Renal cortical epithelial cell (primary cell): Measurements from ENCODE around the gene SEMG1. TPM values are rescaled to one million over a fixed set of nuclear protein-coding genes. Genes with fewer than 3 reads are reported as not detected.

Experiments used
- DNase-seq: peaks from one replicate; pipeline ENCODE4 v3.0.0-alpha.2; 2011; ENCODE audit warnings: low read depth
- total RNA-seq: library from RNA; depleted of rRNA; stranded (reverse); fragments of >200 nt; gene quantifications from 2 replicates; pipeline ENCODE4 v1.2.3, GENCODE V29; 2014

SEMG1 gene
- total RNA-seq, 1 donor from 2014 or later: not detected

DNA sequence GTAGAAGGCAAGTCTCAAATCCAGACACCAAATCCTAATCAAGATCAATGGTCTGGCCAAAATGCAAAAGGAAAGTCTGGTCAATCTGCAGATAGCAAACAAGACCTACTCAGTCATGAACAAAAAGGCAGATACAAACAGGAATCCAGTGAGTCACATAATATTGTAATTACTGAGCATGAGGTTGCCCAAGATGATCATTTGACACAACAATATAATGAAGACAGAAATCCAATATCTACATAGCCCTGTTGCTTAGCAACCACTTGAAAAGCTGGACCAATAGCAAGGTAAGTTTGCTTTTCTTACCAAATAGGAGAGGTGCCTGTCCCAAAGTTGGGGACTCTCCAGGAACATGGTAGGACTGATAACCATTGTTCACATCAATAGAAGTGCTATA is 16.3 kb downstream of the SEMG1 start:
- no peak for DNase-seq

DNA sequence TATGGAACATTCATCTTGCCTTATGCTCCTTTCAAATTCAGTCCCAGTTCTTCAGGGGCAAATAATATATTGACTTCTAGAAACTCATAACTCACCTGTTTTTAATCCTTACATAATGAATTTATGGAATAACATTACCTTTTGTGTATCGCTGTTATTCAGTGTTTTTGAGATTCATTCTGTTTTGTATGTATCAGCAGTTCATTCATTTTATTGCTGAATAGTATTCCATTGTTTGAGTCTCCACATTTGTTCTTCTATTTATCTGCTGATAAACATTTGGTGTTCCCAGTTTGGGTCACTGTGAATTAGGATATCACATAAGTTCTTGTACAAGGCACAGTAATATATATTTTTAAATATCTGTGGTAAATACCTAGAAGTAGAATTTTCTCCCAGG is 19.5 kb downstream of the SEMG1 start:
- no peak for DNase-seq

DNA sequence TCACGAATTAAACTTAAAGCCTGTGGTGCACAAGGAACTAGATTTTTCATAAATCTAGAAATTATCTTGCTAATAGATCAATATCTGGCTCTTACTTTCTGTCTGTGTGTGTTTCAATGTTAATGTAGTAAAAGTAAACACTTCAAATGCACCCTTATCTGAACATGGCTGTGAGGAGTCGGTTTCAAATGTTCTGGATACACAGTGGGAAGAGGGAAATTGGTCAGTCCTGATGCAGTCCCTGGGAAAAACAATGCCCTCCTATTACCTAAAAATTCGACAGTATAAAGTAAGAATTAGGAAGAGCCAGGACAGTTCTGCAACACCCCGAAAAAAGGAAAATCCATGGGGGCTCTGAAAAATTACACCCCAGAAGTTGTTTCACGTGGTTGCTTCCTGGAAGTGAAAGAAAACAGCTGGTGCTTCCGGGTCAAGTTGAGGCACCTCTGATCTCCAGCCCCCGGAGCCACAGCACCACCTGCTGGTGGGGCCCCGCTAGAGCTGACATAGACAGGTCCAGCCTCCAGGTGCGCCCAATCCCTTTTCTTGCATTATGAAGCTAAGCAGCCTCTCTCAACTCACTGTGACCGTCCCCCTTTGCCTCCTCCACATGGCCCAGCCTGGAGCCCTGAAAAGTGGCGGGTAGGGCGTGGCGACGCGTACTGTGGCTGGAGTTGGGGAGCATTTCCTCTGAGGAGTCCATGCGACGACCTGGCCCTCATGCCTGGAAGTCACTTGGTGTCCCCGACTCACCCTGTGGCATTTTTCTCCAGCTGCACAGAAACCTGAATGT is 22.6 kb downstream of the SEMG1 start:
- DNase-seq: no peak

DNA sequence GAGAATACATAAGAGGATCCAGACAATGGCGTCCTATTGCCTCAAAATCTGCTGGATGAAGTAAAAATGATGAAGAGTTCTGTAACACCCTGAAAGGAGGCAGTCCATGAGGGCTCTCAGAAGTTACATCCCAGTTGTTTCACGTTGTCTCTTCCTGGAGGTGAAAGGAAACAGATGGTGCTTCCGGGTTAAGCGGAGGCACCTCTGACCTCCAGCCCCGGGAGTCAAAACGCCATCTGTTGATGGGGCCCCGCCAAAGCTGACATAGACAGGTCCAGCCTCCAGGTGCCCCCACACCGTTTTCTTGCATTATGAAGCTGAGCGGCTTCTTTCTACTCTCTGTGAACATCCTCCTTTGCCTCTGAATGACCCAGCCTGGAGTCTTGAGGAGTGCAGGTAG is 23.8 kb downstream of the SEMG1 start:
- no peak for DNase-seq

DNA sequence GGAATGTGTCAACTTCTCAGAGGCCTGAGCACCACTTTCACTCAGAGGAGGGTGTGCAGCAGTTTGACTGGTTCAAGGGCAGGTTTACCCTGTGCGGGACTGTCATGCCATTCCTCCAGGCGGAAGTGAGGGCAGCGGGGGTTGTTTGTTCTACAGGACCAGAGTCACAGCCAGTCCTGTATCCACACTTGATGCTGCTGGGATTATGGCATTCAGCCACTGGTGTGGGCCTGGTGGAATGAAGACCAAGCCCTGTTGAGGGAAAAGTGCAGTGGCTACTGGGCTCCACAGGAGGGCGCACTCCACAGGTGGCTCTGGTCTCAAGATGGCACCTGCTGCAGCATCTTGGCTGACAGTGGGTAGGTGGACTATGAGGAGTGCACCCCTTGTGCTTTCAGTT is 29.2 kb downstream of the SEMG1 start:
- no peak for DNase-seq

DNA sequence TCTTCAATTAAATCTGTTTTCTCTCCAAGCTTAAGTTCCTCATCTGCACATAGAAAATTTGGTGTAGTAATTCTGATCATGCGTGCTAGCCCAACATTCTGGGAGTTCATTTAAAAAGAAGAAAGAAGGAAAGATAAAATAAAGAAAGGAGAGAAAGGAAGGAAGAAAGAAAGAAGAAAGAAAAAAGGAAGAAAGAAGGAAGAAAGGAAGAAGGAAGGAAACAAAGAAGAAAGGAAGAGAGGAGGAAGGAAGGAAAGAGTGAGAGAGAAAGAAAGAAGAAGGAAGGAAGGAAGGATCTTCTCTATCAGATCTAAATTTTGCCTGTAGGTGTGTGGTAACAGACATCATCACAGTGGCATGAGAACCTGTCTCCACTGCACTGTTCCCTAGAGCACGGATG is 31.3 kb downstream of the SEMG1 start:
- no peak for DNase-seq

DNA sequence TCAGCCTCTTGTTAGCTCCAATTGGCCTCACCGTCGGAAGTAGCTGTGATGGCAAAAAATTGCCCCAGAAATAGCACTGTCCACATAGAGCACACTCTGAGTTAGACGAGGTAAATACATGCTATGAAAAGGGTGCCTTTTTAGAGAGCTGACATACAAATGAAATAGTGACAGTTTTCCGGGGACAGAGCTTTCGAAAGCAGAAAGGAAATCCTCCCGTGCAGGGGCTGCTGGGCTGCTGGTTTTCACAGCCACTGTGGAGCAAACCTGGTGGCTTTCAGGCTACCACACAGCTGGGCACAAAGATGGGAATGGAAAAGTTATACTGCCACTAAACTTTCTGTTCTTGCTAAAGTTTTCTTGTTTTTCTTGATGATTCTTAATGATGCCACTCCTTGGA is 39.3 kb downstream of the SEMG1 start:
- no peak for DNase-seq

DNA sequence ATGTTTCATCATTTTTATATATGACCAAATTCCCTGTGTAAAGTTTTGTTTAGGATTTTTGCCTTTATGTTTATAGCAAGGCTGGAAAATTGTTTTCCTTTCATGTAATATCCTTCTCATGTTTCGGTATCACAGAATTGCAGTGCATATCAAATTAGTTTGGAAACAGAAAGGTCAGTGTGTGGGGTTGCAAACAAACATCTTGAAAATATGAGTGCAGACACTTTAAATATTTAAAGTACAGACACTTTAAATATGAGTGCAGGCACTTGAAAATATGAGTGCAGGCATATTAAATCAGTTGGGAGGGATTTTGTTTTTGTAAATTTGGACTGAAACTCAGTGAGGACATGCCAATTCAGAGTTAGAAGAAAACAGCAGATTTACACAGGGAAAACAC is 41.0 kb downstream of the SEMG1 start:
- DNase-seq: no peak

DNA sequence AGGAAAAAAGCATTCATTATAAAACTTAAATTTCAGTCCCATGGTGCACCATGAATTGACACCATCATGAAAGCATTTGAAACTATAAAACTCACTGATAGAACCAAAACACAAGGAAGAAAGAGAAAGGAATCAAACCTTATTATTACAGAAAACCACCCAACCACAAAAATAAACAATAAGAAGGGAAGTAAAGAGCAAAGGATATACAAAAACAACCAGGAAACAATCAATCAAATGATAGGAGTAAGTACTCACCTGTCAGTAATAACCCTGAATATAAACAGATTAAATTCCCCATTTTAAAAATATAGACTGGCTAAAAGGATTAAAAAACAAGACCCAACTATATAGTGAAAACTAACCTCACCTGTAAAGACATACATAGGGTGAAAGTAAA is 41.8 kb downstream of the SEMG1 start:
- no peak for DNase-seq

DNA sequence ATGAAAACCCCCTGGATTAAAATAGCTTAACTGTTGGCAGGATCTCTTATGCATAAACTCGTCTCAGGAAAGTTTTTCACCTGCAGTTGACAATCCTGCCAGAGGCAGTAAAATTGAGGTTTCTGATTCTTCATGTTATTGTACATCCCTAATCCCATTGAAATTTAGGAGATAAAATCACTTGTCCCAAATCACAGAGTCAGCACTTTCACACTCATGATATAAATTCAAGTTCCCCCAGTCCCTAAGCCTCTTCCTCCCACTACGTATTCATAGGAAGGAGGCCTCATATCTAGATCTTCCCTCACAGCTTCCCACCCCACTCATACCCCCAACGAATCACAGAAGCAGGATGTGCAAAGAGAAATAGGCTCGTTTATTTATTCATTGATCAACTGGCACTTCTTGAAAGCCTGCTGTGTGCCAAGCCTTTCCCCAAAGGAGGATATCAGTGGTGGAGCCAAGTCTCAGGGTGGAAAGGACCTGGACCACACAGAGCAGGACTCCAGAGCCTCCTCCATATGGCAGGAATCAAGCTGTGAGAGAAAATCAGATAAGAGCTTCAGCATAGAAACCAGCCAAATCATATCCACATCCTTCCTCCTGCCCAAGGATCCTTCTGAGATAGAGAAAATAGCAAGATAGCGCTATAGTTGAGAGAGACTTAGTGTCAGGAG is 45.2 kb downstream of the SEMG1 start:
- DNase-seq: no peak

DNA sequence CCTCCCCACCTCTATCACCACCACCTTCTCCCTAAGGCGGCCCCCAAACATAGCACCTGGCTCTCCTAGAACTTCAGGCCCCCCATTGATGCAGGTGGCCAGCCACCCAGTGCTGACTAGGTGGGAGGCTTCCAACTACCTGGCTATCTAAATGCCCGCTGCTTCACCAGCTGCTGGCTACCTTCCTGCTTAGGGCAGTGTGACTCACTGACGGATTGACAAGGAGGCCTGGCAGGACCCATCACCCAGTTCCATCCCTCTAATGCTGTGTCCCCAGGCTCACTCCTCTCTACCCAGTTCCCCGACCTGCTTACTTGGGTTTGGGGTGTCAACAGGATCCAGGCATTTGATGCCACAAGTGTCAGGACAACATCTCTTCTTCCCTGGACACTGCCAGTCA is 46.4 kb downstream of the SEMG1 start:
- no peak for DNase-seq

DNA sequence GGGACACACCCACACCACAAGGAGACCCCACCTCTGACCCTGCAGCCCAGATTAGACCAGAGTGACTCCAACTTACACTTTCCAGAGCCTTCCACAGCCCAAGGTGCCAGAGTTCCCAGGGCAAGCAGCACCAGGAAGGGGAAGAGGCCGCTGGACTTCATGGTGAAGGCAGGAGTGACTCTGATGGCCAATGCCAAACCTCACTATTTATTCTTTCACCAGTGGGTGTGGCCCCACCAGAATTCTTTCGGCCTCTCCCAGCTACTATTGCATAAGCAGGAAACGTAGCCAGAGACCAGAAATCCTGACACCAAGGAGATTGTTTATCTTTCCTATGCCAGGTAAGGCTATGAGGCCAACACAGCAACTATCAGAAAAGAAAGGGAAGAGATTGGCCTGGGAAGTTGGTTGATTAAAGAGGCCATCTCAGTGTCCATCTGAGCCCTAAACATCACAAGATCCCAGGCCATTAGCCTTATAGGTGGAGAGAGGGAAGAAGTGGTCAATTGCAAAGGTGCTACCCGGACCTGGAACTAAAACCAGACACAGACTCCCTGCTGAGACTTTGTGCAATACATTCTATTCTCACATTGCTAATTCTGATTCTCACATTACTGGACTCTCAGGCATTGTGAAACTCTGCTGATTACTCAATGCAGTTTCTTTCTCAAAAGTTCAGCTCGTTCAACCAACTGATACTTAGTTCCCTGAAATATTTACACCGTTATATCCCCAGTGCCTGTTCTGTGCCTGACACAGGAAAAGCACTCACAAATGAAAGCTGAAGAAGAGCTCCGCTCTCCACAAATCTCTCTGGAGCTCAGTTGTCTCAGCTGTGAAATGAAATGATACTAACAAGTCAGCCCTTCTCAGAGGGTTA is 47.8 kb downstream of the SEMG1 start, which contains the start of gene SLPI:
TSS of gene SLPI (minus strand) at position 182 of the 880 bp plus-strand sequence. CDS start at position 161, 21 bp downstream.
- peak; percentile 97 for DNase-seq

DNA sequence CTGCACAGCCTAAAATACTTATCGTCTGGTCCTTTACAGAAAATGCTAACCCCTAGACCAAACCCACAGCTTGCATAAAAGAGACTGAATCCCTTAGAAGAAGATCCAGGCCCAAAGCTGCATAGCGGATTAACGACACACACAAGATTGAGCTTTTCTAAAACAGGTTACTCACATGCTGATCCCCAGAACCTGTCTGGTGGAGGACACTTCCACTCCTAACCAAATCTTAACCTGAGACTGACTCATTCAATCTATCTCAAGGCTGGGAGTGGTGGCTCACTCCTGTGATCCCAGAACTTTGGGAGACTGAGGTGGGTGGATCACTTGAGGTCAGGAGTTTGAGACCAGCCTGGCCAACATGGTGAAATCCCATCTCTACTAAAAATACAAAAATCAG is 50.3 kb downstream of the SEMG1 start:
- peak; percentile 33 for DNase-seq

DNA sequence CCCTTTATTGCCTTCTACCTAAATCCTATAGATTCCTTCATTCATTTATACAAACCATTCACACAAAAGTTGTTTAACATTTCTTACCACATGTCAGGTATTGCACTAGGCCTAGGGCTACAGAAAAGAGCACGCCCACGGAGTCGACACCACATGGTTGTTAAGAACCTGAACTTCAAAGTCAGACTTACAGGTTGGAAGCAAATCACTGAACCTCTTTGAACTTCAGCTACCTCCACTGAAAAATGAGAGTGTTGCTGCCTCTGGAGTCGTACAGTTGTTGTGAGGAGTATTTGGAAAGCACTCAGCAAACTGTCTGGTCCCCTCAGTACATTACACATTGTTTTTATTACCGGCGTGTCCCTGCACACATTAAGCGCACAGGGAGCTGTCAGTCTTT is 50.9 kb downstream of the SEMG1 start:
- peak; percentile 84 for DNase-seq

DNA sequence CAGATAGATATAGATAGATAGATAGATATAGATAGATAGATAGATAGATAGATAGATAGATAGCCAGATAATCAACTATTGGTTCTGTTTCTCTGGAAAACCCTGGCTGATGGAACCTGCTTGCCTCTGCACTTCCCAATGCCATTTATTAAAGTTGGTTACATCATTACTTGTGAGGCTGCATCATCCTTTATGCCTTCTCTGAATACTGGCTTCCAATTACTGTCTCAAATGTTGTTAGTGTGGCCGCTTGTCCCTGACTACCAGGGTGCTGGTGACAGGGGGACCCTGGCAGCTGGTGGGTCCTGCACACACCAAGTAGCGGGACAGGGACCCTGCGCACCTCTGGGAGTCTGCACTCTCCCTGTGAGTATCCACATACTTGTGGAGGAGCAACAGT is 51.4 kb downstream of the SEMG1 start:
- DNase-seq: no peak

DNA sequence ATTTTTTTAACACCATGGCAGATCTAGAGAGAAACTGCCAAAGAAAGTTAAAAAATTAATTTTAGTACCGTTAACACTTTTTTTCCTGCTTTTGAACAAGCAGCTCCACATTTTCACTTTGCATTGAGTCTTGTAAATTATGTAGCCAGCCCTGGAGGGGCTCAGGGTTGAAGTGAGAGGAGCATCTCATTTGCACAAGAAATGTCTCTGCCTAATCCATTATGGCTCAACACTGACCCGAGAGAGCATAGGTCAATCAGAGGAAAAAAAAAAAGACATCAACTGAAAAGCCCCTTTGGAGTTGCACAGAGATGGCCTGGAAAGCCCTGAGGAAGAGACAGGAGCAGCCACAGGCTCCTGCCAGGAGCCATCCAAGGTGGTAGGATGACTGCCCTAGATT is 51.8 kb downstream of the SEMG1 start:
- no peak for DNase-seq

Other genes starting within 250 kb of the SEMG1 start
- 24.8 and 27.4 TPM in 2 replicates for gene TOMM34, start 246.6 kb upstream of the SEMG1 start, total RNA-seq
- 26.9 and 41.2 TPM in 2 replicates for gene STK4, start 240.5 kb upstream of the SEMG1 start, total RNA-seq
- gene KCNS1, start 105.9 kb upstream of the SEMG1 start, total RNA-seq: 12.3 and 22.6 TPM in 2 replicates
- gene WFDC5, start 91.9 kb upstream of the SEMG1 start, total RNA-seq: not detected in 2 replicates
- not detected in 2 replicates for gene WFDC12, start 82.6 kb upstream of the SEMG1 start, total RNA-seq
- gene PI3, start 32.1 kb upstream of the SEMG1 start, total RNA-seq: 0.55 TPM in 1 of 2 replicates, not detected in the other
- gene SEMG2, start 14.3 kb downstream of the SEMG1 start, total RNA-seq: not detected in 2 replicates
- gene SLPI, start 47.5 kb downstream of the SEMG1 start, total RNA-seq: 58.2 and 256 TPM in 2 replicates
- gene RBPJL, start 99.8 kb downstream of the SEMG1 start, total RNA-seq: not detected in 2 replicates
- gene MATN4, start 101.3 kb downstream of the SEMG1 start, total RNA-seq: not detected in 2 replicates
- 500 and 534 TPM in 2 replicates for gene SDC4, start 141.4 kb downstream of the SEMG1 start, total RNA-seq
- gene SYS1, start 156.1 kb downstream of the SEMG1 start, total RNA-seq: 23.6 and 41.0 TPM in 2 replicates
- not detected in 2 replicates for gene TP53TG5, start 171.3 kb downstream of the SEMG1 start, total RNA-seq
- 7.1 and 18.4 TPM in 2 replicates for gene DBNDD2, start 201.3 kb downstream of the SEMG1 start, total RNA-seq
- gene PIGT, start 209.1 kb downstream of the SEMG1 start, total RNA-seq: 16.3 and 32.9 TPM in 2 replicates